NCI-H774 (cell line): Measurements from ENCODE around the gene DNASE2.
"Not testable (repeated sequence)": the region's sequence is repeated elsewhere in the genome, so short reads cannot be mapped to it uniquely, and the experiment has no call there.

Experiments
- DNase-seq: peaks from one replicate; lab custom pipeline; 2025; lab: John Stamatoyannopoulos, UW

DNASE2 gene

DNA sequence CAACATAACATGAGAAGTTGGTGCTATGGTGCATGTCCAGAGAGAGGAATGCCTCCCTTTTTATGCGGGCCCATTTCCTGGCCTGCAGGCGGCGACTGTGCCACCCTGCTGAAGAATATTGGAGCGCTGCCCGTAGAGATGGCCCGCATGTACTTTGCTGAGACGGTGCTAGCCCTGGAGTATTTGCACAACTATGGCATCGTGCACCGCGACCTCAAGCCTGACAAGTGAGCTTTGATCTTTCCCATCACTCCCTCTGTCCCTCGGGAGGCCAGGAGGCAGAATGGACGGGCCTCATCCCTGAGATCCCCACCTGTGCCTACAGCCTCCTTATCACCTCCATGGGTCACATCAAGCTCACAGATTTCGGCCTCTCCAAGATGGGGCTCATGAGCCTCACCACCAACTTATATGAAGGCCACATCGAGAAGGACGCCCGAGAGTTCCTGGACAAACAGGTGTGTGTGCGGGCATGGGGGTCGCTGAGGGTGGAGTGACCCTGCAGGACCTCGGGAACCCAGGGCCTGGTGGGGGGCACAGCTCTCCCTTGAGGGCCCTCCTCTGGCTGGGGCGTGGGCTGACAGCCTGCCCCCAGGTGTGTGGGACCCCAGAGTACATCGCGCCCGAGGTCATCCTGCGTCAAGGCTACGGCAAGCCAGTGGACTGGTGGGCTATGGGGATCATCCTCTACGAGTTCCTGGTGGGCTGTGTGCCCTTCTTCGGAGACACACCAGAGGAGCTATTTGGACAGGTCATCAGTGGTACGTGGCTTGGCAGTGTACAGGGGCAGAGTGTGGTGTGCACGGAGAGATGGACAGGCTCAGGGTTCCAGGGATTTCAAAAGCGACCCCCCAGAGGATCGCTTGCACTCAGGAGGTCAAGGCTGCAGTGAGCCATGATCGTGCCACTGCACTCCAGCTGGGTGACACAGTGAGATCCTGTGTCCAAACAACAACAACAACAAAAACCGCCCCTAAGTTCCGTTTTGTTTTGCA lies 16.2 kb downstream of the DNASE2 start:
- DNase-seq: no peak

DNA sequence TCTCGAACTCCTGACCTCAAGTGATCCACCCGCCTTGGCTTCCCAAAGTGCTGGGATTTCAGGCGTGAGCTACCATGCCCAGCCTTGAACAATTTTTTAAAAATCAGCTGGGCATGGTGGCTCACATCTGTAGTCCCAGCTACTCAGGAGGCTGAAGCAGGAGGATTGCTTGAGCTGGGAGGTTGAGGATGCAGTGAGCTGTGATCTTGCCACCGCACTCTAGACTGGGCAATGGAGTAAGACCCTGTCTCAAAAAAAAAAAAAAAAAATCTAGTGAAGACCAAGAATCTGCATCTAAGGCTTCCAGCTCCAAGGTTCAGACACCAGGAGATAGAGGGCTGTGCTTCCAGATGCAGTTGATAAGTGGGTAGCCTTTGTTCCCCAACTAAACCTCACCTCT lies 17.1 kb downstream of the DNASE2 start:
- no peak for DNase-seq

DNA sequence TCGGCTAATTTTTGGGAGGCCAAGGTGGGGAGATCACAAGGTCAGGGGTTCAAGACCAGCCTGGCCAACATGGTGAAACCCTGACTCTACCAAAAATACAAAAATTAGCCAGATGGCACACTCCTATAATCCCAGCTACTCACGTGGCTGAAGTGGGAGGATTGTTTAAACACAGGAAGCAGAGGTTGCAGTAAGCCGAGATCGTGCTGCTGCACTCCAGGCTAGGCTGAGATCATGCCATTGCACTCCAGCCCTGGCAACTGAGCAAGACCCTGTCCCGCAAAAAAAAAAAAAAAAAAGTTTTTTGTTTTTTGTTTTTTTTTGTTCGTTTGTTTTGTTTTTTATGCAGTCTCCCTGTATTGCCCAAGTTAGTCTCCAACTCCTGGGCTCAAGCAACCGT lies 21.7 kb downstream of the DNASE2 start:
- DNase-seq: no peak

DNA sequence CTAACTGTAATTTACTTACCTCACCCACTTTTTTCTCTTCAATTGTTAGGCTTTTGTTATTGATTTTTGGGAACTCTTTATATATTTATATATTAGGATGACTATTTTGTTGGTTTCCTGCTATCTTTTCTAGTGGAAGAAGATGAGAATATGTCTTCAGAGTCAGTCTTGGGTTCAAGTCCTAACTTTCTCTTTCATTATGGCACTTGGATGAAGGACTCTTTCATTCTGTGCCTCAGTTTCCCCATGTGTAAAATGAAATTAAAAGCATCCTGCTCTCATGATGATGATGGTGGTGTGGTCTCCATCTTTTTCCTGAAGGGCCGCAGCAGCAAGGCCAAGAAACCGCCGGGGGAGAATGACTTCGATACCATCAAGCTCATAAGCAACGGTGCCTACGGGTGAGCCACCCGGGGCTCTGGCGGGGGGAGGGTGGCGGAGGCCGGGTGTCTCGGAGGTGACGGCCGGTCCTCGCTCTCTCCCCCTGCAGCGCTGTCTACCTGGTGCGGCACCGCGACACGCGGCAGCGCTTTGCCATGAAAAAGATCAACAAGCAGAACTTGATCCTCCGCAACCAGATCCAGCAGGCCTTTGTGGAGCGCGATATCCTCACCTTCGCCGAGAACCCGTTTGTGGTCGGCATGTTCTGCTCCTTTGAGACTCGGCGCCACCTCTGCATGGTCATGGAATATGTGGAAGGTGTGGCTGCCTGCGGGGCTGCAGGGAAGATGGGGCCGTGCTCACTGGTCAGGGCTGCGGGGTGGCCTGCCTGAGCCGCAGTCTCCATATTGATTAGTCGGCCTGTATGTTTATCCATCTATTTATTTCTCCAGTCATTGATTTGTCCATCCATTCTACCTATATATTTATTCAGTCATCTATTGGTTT lies 23.0 kb downstream of the DNASE2 start:
- DNase-seq: no peak

DNA sequence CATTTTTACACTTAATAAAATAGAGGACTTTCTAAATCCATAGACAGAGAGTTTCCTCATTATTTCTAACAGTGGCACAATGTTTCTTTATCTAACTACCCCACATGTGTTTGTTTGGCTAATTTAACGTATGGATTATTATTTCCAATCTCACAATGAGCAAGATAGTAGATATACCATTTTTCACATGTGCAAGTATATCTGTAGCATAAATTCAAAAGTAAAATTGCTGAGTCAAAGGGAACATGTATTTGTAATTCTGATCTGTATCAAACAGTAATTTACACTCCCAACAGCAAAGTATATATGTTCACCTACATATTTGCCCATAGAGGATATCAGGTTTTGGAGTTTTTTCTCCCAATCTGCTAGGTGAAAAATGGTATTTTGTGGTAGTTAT lies 24.6 kb downstream of the DNASE2 start:
- no peak for DNase-seq

DNA sequence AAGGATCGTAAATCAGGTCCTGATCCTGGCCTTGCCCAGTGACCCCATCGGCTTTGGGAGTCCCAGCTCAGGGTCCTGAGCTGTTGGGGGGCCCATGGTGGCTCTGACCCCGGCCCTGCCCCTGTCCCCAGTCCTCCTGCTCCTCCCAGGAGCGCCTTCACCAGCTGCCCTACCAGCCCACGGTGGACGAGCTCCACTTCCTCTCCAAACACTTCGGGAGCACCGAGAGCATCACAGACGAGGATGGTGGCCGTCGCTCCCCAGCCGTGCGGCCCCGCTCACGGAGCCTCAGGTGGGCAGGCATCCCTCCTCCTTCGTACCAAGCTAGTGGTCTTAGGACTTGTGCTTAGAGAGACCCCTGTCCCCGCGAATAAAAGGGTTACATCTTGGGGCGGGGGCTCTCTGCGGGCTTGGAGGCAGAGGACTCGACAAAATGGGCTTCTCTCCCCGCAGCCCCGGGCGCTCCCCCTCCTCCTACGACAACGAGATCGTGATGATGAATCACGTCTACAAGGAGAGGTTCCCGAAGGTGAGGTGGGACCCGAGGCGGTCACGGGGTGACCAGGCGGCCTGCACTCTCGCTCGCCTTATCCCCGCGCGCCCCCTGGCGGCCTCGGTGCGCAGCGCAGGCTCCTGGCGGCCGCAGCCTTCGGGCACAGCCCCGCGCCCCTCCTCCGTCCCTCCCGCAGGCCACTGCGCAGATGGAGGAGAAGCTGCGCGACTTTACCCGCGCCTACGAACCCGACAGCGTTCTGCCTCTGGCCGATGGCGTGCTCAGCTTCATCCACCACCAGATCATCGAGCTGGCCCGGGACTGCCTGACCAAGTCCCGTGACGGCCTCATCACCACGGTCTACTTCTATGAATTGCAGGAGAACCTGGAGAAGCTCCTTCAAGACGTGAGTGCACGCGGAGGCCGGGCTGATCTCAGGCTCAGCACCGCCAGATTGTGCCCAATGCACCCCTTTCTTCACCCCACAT lies 33.8 kb downstream of the DNASE2 start:
- peak; percentile 19 for DNase-seq

GRCh38 chr19:12846613-12847012 lies 34.6 kb downstream of the DNASE2 start:
- DNase-seq: not testable (repeated sequence)

GRCh38 chr19:12843999-12844732 lies 37.1 kb downstream of the DNASE2 start:
- no peak for DNase-seq

- no peak for DNase-seq
Measured at GRCh38 chr19:12843328-12843727, 37.9 kb downstream of the DNASE2 start.

DNA sequence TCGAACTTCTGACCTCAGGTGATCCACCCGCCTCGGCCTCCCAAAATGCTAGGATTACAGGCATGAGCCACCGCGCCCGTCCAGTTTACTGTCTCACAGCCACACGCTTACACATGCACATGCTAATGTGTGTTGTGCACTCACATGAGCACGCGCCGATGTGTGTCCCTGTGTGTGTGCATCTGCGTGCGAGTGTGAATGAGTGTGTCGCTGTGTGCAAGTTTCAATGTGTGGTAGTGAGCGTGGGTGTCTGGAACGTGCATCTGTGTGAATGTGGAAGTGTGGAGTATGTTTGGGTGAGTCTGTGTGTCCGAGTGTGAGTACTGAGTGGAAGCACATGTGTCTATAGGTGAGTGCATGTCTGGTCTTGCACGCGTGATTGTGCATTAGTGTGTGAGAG lies 38.7 kb downstream of the DNASE2 start:
- DNase-seq: no peak

- DNase-seq: no peak
Measured at GRCh38 chr19:12841094-12841493, 40.2 kb downstream of the DNASE2 start.

DNA sequence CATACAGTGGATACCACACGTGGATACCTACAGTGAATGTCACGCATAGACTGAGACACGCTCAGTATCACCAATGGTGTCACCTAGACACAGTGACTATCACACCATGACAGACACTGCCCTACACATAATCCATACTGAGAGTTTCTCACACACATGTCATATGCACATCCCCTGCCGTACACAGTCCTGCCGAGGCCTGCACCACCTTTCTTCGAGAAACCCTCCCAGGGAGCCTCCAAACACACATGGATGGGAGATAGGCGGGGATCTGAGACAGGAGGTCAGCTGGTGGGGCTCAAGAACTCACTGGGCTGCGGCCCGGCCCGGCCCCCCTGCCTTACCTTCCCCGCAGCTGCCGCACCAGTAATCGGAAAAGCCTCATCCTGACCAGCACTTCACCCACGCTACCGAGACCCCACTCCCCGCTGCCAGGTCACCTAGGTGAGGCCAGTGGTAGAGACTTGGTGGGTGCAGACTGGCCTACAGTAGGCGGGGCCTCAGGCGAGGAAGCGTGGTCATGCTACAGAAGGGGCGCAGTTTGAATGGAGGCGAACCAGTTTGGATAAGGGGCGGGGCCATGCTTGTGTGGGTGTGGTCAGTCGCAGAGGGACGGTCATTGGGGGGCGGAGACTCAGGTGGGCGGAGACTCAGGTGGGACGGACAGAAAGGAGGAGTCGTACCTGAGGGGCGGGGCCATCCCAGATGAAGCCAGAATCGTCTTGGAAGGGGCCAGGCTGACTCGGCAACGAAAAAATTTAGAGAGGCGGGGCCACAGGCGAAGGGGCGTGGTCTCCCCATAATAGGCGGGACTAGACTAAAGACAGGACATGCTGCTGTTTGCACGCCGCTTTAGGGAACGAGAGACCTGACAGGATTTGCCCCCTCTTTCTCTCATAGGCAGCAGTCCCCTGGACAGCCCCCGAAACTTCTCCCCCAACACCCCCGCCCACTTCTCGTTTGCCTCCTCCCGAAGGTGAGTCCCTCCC lies 40.9 kb downstream of the DNASE2 start:
- no peak for DNase-seq

DNA sequence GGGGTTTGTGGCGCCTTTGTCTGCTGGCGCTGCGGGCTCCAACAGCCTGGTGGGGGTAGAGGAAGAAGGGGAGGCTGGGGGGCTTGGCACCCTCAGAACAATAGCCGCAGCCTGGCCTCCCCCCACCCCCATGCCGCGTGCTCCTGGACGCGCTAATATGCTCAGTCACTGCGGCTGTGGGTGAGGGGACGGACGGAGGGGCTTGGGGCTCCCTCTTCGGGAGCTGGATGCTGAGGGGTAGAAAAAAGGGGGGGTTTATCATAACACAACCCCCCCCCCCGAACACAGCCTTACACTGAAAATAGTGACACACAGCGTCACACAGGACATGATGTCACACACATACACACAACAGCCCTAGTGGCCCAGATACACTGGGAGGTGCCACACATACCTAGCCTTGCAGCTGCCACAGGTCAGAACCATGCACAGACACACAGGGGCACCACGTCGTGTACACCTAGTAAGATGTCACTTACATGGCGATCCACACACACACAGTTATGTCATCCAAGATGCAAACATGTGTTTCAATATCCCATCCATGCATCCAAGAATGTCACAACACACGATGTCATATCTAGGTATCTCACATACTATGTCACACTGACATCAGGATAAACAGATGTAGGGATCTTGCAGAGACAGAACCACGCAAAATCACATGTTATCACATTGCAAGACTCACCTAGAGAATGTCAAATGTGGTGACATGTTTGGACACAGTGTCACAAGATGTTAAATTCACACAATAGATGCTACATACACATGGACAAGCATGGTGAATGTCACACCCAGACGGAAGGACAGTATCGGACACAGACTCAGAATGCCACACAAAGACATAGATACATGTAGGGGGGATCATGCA lies 42.1 kb downstream of the DNASE2 start:
- no peak for DNase-seq

DNA sequence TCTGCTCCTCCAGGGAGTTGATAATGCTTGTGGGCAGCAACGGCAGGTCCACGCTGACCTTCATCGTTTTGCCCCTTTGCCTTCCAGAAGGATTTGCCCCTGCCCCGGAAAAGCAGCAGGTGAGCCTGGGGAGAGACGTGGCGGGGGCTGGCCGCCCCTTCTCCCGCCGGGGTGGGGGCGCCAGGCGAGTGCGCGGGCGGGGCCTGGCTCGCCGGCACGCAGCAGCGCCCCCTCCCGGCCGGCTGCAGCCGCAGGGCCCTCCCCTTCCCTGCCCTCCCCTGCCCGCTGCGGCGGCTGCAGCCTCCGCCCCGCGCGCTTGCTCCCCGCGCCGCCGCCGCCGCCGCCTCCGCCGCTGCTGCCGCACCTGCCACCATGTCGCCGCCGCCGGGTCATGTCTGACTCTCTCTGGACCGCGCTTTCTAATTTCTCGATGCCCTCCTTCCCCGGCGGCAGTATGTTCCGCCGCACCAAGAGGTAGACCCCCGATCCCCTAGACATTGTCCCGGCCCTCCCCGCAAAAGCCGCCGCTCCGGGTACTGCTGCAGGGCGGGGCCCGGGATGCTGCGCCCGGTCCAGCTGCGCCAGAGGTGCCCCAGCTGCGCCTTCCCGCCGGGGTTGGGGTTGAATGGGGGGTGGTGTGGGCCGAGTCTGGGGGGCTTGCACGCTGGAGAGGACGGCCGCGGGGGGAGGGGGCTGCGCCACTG lies 42.9 kb downstream of the DNASE2 start, which contains the start of gene MAST1:
Gene MAST1, plus strand, starts transcription at position 334 of the 704 bp plus-strand sequence. Its CDS starts 58 bp downstream, at position 392.
- peak; percentile 42 for DNase-seq

DNA sequence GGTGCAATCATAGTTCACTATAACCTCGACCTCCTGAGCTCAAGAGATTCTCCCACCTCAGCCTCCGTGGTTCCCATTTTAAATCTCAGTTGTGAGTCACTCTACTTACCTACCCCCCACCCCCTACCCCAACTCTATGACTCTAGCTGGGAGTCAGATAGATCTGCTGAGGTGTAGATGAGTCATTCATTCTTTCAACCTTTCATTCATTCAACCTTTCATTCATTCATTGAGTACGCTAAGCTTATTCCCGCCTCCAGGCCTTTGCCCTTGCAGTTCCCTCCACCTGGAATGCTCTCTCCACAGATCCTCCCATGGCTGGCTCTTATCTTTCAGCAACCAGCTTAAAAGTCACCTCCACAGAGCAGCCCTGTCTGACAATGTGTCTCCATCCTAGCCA lies 44.0 kb downstream of the DNASE2 start:
- DNase-seq: no peak

DNA sequence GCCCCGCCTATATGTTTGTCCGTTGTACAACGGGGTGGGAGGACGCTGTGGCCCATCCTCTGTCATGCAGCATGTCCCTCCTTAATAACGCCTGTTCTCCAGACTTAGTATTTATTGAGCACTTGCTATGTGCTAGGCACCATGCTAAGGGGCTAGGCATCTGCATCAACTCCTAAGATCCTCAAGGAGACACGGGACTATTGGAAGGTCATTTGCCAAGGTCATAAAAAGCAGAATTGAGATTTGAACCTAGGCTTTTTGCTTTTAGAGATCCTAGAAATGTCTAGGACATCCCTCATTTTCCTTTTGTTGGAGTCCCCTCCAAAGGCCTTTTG lies 44.8 kb downstream of the DNASE2 start:
- no peak for DNase-seq

DNA sequence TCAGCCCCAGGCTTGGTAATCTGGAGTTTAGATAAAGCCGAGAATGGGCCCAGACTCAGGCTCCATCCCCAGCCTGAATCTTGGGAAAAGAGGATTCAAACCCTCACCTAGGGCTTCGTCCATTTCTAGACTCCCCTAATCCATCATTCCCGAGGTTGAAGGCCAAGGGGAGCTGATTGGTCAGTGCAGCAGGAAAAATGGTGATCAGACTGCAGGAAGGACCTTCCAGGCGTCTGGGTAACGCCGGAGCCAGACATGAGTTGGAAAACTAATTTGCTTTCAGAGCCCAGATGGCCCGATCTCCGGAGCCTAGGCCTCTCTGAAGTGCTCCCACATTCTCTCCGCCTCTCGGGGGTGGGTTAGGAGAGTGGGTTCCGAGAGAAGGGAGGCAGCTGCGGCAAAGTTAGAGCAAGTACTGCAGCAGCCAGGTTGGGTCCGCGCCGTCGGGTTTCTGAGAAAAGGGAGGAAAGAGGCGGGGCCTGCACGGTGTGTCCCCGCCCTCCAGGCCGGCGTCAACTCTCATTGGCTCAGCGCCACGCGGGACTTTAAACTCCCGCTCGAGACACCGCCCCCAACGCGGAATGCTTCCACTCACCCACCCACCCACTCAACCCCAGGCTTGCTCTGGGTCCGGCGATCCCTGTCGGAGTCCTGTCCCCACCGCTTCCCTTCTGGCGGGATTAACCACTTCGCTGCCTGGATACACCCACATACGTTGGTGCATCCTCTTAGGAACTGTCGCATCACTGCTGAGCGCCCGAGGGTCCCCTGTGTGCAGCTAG lies 46.1 kb downstream of the DNASE2 start:
- DNase-seq: peak; percentile 72
